NCI-H774 (cell line): Measurements from ENCODE around the gene SPINT1.

Source experiments
- DNase-seq: peaks from one replicate; lab custom pipeline; 2025; lab: John Stamatoyannopoulos, UW

The SPINT1 gene

GRCh38 chr15:40828447-40829036, 15.3 kb upstream of the SPINT1 start, which contains the start of gene PPP1R14D:
TSS of gene PPP1R14D (minus strand) at chr15:40828708. CDS start at chr15:40828641, 67 bp downstream.
- DNase-seq = no peak

GRCh38 chr15:40829115-40829514, 14.7 kb upstream of the SPINT1 start:
- DNase-seq = no peak

- DNase-seq = peak; percentile 93
These were observed 13.0 kb upstream of the SPINT1 start for GRCh38 chr15:40830884-40831283.

- DNase-seq = no peak
These were observed 12.0 kb upstream of the SPINT1 start for GRCh38 chr15:40831861-40832260.

GRCh38 chr15:40832903-40833302, 10.9 kb upstream of the SPINT1 start:
- no peak for DNase-seq

- DNase-seq = no peak
These were observed 7.8 kb upstream of the SPINT1 start for GRCh38 chr15:40836020-40836419.

GRCh38 chr15:40838756-40839155, 5.1 kb upstream of the SPINT1 start:
- no peak for DNase-seq

- no peak for DNase-seq
These were observed 2.1 kb upstream of the SPINT1 start for GRCh38 chr15:40841741-40842140.

GRCh38 chr15:40843261-40843884, 475 bp upstream of the SPINT1 start:
- no peak for DNase-seq

- DNase-seq = no peak
These were observed 815 bp downstream of the SPINT1 start for GRCh38 chr15:40844696-40845030.

- no peak for DNase-seq
These were observed 1.2 kb downstream of the SPINT1 start for GRCh38 chr15:40845036-40845435.

- DNase-seq = no peak
These were observed 1.9 kb downstream of the SPINT1 start for GRCh38 chr15:40845511-40846284.

- DNase-seq = no peak
These were observed 3.0 kb downstream of the SPINT1 start for GRCh38 chr15:40846841-40847222.

GRCh38 chr15:40847223-40847961, 3.5 kb downstream of the SPINT1 start:
- peak; percentile 19 for DNase-seq

GRCh38 chr15:40850576-40851112, 6.8 kb downstream of the SPINT1 start:
- no peak for DNase-seq

GRCh38 chr15:40852529-40852928, 8.7 kb downstream of the SPINT1 start:
- no peak for DNase-seq

GRCh38 chr15:40853241-40853890, 9.5 kb downstream of the SPINT1 start:
- no peak for DNase-seq

- DNase-seq = no peak
These were observed 10.3 kb downstream of the SPINT1 start for GRCh38 chr15:40854161-40854560.

- no peak for DNase-seq
These were observed 11.9 kb downstream of the SPINT1 start for GRCh38 chr15:40855706-40856234.

GRCh38 chr15:40856746-40857145, 12.9 kb downstream of the SPINT1 start:
- DNase-seq = no peak

GRCh38 chr15:40857601-40858341, 13.9 kb downstream of the SPINT1 start:
- peak; percentile 59 for DNase-seq
